SK-N-SH (cell line): ENCODE results near the gene AUTS2.

ENCODE experiments used
- ELF1 ChIP-seq: IDR thresholded peaks from 2 replicates; pipeline ENCODE4 v1.4.0; 2012
- EP300 ChIP-seq, 2 experiments: IDR thresholded peaks; 2 replicates each; pipeline versions ENCODE4 v1.4.0 to v1.6.1; 2012; ENCODE audit warnings: borderline replicate concordance in 1 of 2, low read depth in 1 of 2, low read length in 1 of 2
- FOXM1 ChIP-seq: IDR thresholded peaks from 2 replicates; pipeline ENCODE4 v1.4.0; 2012; ENCODE audit warnings: low read depth, mild to moderate bottlenecking
- RAD21 ChIP-seq: IDR thresholded peaks from 2 replicates; pipeline ENCODE4 v1.6.1; 2012; ENCODE audit warnings: mild to moderate bottlenecking, low read length
- TEAD4 ChIP-seq: IDR thresholded peaks from 2 replicates; pipeline ENCODE4 v1.4.0; 2012; ENCODE audit warnings: mild to moderate bottlenecking, borderline replicate concordance; ENCODE audit not compliant: insufficient read depth
- YY1 ChIP-seq: IDR thresholded peaks from 2 replicates; pipeline ENCODE4 v1.4.0; 2012; ENCODE audit warnings: low read depth, mild to moderate bottlenecking
- TF ChIP-seq, protein P1 (sequence below): fragments of 200-600 bp; sonication (generic); IDR thresholded peaks from 2 replicates; pipeline ENCODE4 v1.6.1; 2017; ENCODE audit warnings: antibody characterized with exemption, mild to moderate bottlenecking, moderate library complexity
- TF ChIP-seq, protein P2 (sequence below): IDR thresholded peaks from 2 replicates; pipeline ENCODE4 v1.4.0; 2012; ENCODE audit warnings: low read depth, borderline replicate concordance

DNA sequence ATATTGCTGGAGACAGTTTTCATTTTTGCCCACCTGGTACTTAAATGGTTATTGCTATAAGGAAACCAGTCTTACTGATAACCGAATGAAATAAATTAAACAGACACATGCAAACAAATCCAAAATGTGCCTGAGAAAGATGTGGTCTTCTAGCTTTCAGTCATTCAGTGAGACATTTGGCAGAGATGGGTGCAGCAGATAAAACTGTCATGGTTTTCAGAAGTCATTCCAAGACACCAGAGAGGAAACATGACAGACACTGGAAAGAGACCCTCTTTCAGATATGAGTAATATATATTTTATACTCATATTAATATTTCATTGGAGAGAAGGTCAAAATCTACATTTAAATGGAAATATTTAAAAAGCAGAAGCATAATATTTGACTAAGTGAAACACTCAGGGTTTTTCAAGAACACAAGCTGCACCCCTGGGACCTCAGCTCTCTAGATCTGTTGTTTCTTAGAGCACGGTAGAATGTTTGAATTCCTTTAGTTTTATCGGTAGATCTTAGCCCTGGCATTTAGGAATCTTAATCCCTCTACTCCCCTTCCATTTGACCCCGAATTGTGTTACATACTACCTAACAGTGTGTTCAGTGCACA is 246.1 kb downstream of the AUTS2 start:
- TF ChIP-seq FOXM1 = no peak
- TF ChIP-seq YY1 = no peak
- TF ChIP-seq, protein P1, sequence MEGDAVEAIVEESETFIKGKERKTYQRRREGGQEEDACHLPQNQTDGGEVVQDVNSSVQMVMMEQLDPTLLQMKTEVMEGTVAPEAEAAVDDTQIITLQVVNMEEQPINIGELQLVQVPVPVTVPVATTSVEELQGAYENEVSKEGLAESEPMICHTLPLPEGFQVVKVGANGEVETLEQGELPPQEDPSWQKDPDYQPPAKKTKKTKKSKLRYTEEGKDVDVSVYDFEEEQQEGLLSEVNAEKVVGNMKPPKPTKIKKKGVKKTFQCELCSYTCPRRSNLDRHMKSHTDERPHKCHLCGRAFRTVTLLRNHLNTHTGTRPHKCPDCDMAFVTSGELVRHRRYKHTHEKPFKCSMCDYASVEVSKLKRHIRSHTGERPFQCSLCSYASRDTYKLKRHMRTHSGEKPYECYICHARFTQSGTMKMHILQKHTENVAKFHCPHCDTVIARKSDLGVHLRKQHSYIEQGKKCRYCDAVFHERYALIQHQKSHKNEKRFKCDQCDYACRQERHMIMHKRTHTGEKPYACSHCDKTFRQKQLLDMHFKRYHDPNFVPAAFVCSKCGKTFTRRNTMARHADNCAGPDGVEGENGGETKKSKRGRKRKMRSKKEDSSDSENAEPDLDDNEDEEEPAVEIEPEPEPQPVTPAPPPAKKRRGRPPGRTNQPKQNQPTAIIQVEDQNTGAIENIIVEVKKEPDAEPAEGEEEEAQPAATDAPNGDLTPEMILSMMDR = no peak
- TF ChIP-seq EP300 (IDR thresholded peaks at IDR 0.05; ENCODE audit: borderline replicate concordance in 1 of 2, low read depth in 1 of 2, low read length in 1 of 2) = no peak
- TF ChIP-seq RAD21 = no peak
- TF ChIP-seq, protein P2, sequence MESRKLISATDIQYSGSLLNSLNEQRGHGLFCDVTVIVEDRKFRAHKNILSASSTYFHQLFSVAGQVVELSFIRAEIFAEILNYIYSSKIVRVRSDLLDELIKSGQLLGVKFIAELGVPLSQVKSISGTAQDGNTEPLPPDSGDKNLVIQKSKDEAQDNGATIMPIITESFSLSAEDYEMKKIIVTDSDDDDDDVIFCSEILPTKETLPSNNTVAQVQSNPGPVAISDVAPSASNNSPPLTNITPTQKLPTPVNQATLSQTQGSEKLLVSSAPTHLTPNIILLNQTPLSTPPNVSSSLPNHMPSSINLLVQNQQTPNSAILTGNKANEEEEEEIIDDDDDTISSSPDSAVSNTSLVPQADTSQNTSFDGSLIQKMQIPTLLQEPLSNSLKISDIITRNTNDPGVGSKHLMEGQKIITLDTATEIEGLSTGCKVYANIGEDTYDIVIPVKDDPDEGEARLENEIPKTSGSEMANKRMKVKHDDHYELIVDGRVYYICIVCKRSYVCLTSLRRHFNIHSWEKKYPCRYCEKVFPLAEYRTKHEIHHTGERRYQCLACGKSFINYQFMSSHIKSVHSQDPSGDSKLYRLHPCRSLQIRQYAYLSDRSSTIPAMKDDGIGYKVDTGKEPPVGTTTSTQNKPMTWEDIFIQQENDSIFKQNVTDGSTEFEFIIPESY = no peak
- TF ChIP-seq ELF1 = no peak
- no peak for TF ChIP-seq TEAD4
